Measurements from ENCODE around the gene GTF3C4.

The GTF3C4 gene

GRCh38 chr9:132730054-132731033 is 60.1 kb downstream of the GTF3C4 start:
- DNase-seq (ENCODE audit: low read depth in 3 of 3), result no peak

DNA sequence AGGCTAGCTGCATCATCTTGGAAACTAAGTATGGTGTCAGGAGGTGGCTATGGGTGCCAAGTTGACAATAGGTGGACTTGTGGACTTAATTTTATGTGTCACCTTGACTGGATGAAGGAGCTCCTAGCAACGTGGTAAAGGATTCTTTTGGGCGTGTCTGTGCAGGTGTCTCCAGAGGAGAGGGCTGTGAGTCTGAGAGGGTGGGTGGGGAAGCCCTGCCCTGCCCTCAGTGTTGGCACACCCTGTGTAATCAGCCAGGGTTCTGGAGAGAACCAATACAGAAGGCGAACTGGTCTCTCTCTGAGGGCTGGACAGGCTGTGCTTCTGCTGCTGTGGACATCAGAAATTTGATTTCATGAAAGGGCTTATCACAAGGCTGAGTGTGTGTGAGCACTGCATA is 61.0 kb downstream of the GTF3C4 start:
- DNase-seq (ENCODE audit: low read depth in 3 of 3), result no peak

- DNase-seq (ENCODE audit: low read depth in 3 of 3), result no peak
These were observed 62.3 kb downstream of the GTF3C4 start for GRCh38 chr9:132732326-132733259.

DNA sequence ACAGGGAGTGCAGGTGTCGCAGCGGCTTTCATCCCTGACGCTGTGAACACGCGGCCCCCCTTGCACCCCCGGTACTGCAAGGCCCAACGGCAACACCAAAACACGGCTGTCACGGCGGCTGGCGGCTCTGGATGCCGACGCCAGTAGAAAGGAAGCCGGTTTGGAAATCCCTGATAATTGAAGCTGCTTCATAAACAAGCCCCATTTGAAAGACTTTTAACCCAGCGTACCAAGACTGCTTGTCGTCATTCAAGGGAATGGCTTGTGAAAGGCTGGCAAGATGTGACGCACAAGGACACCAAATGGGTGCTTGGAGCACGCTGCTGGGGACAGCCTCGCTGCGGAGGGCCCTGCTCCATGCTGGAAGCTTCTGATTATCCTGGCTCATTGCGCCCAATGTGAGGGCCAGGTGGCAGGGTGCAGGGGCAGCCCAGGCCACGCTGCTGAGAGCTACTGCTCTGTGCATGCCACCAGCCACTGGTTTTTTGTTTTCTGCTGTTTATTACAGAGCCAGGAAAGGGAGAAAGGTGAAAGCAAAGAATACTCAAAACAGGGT is 63.1 kb downstream of the GTF3C4 start:
- no peak for DNase-seq (ENCODE audit: low read depth in 3 of 3)

GRCh38 chr9:132739710-132740310 is 69.5 kb downstream of the GTF3C4 start:
- DNase-seq (ENCODE audit: low read depth in 3 of 3), result no peak

DNA sequence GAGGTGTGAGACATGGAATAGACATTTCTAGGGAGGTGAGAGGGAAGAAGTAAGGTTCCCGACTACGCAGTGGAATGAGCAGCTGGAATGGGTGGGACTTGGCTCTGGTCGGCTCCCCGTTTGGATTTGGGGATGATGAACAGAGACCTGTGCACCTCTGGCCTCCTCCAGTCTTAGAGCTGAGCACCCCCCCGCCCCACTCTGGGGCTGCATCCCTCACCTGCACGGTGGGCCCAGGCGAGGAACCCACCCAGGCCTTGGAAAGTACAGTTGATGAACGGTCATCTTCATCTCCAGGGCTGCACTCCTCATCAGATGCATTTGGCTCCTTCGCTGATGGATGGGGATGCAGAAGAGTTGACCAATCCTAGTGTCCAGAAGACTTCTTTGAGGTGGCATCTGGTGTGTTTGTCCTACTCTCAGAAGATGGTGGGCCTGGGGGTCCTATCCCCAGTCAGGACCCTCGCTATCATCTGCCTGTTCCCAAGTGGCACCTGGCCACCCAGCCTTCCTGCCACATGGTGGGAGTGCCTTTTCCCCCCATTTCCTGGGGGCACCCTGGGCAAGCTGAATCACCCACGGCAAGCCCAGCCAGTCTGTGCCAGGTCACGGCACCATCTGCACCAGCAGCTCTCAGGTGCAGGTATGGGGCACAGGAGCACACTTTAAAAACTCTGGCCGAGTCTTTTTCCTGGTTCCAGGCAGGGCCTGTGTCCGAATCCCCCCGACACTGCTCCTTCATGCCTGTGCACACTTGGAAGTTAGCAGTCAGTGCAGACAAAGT is 70.5 kb downstream of the GTF3C4 start:
- DNase-seq (ENCODE audit: low read depth in 3 of 3), result no peak

DNA sequence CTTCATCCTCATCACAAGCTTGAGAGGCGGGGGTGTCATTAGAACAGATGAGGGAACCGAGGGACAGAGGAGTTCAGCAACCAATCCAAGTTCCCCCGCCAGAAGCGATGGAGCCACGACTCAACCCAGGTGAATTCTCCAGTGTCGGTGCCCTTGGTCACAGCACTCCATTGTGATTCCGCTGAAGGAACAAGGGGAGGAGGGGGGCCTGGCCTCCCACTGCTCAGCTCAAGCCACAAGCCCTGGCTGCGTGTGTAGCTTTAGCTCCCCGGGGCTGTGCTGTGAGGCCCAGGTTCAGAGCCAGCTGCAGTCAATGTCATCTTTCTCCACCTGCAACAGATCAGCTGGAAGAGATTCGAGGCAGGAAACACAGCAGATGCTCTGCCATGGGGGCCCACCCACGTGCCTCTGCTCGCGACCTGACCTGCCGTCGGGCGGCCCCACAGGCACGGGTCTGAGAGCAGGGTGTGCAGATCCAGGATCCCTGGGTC is 72.6 kb downstream of the GTF3C4 start:
- no peak for DNase-seq (ENCODE audit: low read depth in 3 of 3)

GRCh38 chr9:132743931-132744479 is 73.7 kb downstream of the GTF3C4 start:
- DNase-seq (ENCODE audit: low read depth in 3 of 3), result no peak
